ENCODE data around the gene TPBGL.

DNA sequence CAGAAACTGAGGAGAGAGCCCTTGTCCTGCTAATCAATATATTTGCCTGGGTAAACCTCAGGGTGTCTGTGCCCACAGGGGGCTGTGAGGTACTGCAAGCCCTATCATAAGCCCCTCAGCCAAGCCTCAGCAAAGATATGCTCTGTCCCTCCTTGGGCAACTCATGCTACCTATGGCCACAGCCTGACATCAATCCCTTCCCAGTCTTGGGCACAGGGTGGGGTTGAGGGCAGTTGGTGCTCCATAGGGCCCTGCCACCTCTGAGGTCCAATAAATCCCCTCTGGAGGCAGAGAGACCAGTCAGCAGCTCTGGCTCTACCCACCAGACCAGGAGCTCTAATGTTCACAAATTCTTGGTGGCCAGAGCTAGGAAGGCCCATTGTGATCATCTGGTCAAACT is 23.8 kb downstream of the TPBGL start:
- TF ChIP-seq YY1 (IDR thresholded peaks at IDR 0.05; ENCODE audit: low read depth) (no peak), TAF1 (IDR thresholded peaks at IDR 0.05; ENCODE audit: low read depth) (no peak), RAD21 (IDR thresholded peaks at IDR 0.05; ENCODE audit: low read depth) (no peak), CEBPB (IDR thresholded peaks at IDR 0.05) (no peak), TEAD4 (IDR thresholded peaks at IDR 0.05) (no peak), NFIC (IDR thresholded peaks at IDR 0.05) (no peak), EP300 (IDR thresholded peaks at IDR 0.05; ENCODE audit: borderline replicate concordance) (no peak), EGR1 (IDR thresholded peaks at IDR 0.05) (no peak), ZBTB7A (IDR thresholded peaks at IDR 0.05; ENCODE audit: low read depth) (no peak), CREB1 (IDR thresholded peaks at IDR 0.05; ENCODE audit: low read depth) (no peak), TCF12 (IDR thresholded peaks at IDR 0.05; ENCODE audit: low read depth) (no peak)
- TF ChIP-seq, protein P1, sequence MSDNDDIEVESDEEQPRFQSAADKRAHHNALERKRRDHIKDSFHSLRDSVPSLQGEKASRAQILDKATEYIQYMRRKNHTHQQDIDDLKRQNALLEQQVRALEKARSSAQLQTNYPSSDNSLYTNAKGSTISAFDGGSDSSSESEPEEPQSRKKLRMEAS (IDR thresholded peaks at IDR 0.05): no peak
- TF ChIP-seq, protein P2, sequence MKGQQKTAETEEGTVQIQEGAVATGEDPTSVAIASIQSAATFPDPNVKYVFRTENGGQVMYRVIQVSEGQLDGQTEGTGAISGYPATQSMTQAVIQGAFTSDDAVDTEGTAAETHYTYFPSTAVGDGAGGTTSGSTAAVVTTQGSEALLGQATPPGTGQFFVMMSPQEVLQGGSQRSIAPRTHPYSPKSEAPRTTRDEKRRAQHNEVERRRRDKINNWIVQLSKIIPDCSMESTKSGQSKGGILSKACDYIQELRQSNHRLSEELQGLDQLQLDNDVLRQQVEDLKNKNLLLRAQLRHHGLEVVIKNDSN (IDR thresholded peaks at IDR 0.05): no peak
- TF ChIP-seq, protein P3, sequence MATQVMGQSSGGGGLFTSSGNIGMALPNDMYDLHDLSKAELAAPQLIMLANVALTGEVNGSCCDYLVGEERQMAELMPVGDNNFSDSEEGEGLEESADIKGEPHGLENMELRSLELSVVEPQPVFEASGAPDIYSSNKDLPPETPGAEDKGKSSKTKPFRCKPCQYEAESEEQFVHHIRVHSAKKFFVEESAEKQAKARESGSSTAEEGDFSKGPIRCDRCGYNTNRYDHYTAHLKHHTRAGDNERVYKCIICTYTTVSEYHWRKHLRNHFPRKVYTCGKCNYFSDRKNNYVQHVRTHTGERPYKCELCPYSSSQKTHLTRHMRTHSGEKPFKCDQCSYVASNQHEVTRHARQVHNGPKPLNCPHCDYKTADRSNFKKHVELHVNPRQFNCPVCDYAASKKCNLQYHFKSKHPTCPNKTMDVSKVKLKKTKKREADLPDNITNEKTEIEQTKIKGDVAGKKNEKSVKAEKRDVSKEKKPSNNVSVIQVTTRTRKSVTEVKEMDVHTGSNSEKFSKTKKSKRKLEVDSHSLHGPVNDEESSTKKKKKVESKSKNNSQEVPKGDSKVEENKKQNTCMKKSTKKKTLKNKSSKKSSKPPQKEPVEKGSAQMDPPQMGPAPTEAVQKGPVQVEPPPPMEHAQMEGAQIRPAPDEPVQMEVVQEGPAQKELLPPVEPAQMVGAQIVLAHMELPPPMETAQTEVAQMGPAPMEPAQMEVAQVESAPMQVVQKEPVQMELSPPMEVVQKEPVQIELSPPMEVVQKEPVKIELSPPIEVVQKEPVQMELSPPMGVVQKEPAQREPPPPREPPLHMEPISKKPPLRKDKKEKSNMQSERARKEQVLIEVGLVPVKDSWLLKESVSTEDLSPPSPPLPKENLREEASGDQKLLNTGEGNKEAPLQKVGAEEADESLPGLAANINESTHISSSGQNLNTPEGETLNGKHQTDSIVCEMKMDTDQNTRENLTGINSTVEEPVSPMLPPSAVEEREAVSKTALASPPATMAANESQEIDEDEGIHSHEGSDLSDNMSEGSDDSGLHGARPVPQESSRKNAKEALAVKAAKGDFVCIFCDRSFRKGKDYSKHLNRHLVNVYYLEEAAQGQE (IDR thresholded peaks at IDR 0.05; ENCODE audit: low read depth): no peak

Data from Ishikawa (cell line).